ENCODE results near the gene DEPDC5.

DNA sequence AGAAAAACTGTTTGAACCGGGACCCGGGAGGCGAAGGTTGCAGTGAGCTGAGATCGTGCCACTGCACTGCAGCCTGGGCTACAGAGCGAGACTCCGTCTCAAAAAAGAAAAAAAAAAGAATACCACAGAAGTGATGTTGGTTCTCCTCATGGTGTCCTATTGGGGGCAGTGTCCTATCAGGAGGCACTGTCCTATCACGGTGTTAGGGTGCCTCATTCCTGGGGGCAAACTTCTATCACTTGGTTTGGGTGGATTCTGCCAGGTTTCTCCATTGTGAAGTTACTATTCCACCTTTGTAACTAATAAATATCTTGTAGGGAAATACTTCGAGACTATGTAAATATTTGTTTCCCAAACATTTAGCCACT lies 23.5 kb upstream of the DEPDC5 start:
- TF ChIP-seq, protein P1, sequence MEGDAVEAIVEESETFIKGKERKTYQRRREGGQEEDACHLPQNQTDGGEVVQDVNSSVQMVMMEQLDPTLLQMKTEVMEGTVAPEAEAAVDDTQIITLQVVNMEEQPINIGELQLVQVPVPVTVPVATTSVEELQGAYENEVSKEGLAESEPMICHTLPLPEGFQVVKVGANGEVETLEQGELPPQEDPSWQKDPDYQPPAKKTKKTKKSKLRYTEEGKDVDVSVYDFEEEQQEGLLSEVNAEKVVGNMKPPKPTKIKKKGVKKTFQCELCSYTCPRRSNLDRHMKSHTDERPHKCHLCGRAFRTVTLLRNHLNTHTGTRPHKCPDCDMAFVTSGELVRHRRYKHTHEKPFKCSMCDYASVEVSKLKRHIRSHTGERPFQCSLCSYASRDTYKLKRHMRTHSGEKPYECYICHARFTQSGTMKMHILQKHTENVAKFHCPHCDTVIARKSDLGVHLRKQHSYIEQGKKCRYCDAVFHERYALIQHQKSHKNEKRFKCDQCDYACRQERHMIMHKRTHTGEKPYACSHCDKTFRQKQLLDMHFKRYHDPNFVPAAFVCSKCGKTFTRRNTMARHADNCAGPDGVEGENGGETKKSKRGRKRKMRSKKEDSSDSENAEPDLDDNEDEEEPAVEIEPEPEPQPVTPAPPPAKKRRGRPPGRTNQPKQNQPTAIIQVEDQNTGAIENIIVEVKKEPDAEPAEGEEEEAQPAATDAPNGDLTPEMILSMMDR (IDR thresholded peaks at IDR 0.05), result no peak
- TF ChIP-seq POLR2A (IDR thresholded peaks at IDR 0.05), result no peak
